ENCODE measurements around the gene MARK2. TPM values are rescaled to one million over a fixed set of nuclear protein-coding genes. Genes with fewer than 3 reads are reported as not detected.

Gene MARK2
- total RNA-seq, 3 donors from 2014 or later, result 12.6 to 34.0 (median 22.3) TPM

DNA sequence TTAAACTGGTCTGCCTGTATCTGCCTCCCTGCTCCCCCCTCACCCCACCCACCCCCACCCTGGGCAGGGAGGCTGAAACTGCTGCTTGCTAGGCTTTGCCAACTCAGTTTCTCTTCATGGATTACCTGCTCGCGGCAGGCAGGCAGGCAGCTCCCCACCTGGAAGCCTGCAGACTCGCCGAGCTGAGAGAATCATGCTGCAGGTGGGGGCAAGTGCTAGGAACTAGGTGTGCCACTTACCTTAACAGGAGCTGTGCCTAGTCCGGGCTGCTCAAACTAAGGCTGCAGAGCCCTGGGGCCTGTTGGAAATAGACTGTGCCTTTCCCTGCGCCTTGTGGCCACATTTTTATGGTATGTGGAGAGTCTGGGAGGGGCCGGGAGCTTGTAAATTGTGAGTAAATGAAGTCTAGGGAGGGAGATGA is 30.3 kb downstream of the MARK2 start:
- intact Hi-C loops (cut with DNase I; ENCODE audit: low total_unique reads), result no loop called here
- TF ChIP-seq POLR2AphosphoS5 (IDR thresholded peaks at IDR 0.05), result no peak
- no peak for TF ChIP-seq POLR2A (IDR thresholded peaks at IDR 0.05)
- TF ChIP-seq, protein P1, sequence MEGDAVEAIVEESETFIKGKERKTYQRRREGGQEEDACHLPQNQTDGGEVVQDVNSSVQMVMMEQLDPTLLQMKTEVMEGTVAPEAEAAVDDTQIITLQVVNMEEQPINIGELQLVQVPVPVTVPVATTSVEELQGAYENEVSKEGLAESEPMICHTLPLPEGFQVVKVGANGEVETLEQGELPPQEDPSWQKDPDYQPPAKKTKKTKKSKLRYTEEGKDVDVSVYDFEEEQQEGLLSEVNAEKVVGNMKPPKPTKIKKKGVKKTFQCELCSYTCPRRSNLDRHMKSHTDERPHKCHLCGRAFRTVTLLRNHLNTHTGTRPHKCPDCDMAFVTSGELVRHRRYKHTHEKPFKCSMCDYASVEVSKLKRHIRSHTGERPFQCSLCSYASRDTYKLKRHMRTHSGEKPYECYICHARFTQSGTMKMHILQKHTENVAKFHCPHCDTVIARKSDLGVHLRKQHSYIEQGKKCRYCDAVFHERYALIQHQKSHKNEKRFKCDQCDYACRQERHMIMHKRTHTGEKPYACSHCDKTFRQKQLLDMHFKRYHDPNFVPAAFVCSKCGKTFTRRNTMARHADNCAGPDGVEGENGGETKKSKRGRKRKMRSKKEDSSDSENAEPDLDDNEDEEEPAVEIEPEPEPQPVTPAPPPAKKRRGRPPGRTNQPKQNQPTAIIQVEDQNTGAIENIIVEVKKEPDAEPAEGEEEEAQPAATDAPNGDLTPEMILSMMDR (IDR thresholded peaks at IDR 0.05), result no peak
- Histone ChIP-seq H3K9me3 (no peaks in the 10 kb centered on the region), H3K36me3 (no peaks in the 10 kb centered on the region), H3K4me3 (no peak overlapping the region), H3K27me3 (no peaks in the 10 kb centered on the region), H3K27ac (peak overlapping the region; percentile 74 to 75), H3K4me1 (peaks cover 15 to 48% of the 10 kb centered on the region in 2 donors)
- DNase-seq (ENCODE audit: low spot score in 2 of 2), result no peak

DNA sequence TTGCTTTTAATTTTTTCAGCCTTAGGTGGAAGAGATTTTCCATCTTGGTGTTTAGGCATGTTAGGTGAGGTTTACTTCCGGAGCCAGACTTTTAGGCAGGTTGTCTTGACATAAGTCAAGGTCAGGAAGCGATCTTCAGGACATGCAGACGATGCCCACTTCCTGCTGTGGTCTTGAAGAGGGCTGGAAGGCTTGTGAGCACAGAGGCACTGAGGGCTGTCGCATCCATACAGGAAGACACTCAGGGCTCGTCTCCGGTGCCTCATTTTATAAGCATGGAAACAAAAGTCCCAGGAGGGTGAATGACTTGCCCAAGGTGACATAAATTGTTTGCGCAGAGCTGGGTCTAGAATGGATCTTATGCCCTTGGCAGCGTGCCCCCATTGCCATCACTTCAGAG is 30.8 kb downstream of the MARK2 start:
- H3K36me3 ChIP-seq, result no peaks in the 10 kb centered on the region
- H3K27ac ChIP-seq, result peak overlapping the region; percentile 74 to 75
- TF ChIP-seq POLR2AphosphoS5 (IDR thresholded peaks at IDR 0.05) (no peak), POLR2A (IDR thresholded peaks at IDR 0.05) (no peak)
- TF ChIP-seq, protein P1 (IDR thresholded peaks at IDR 0.05), result no peak
- no peaks in the 10 kb centered on the region for H3K9me3 ChIP-seq
- no peak overlapping the region for H3K4me3 ChIP-seq
- H3K27me3 ChIP-seq, result no peaks in the 10 kb centered on the region
- peaks cover 15 to 53% of the 10 kb centered on the region in 2 donors for H3K4me1 ChIP-seq
- intact Hi-C loops (cut with DNase I; ENCODE audit: low total_unique reads), result no loop called here
- DNase-seq (ENCODE audit: low spot score in 2 of 2), result no peak

DNA sequence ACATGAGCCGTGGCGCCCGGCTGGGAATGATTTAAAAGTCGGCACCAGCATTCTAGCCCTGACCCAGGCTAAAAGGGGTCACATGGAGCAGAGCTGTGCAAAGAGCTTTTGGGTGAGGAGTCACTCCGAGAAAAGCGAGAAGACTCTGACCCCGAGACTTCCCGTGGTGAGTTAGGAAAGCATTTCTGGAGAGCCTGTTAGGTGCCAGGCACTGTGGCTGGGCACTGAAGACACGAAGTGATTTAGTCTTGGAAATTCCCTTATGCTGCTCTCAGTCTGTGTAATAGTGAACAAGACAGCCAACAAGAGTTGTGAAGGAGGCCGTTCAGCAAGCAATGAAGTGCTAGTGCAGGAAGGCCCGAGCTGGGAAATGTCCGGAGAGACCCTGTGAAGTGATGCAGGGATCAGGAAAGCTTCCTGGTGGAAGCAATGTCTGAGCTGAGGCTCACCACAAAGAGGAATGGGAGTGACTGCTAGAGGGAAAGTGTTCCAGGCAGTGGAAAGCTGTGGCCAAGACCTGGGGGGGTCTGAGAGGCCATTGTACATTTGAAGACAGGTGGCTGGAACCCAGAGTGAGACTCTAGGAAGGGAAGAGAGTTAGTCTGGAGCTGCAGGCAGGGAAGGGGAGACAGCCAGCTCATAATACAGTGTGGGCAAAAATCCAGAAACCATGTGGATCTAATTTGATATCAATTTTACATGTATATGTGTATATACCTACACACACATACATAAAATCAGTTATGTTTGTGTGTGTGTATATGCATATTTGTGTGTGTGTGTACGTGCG is 31.6 kb downstream of the MARK2 start:
- H3K36me3 ChIP-seq, result no peaks in the 10 kb centered on the region

DNA sequence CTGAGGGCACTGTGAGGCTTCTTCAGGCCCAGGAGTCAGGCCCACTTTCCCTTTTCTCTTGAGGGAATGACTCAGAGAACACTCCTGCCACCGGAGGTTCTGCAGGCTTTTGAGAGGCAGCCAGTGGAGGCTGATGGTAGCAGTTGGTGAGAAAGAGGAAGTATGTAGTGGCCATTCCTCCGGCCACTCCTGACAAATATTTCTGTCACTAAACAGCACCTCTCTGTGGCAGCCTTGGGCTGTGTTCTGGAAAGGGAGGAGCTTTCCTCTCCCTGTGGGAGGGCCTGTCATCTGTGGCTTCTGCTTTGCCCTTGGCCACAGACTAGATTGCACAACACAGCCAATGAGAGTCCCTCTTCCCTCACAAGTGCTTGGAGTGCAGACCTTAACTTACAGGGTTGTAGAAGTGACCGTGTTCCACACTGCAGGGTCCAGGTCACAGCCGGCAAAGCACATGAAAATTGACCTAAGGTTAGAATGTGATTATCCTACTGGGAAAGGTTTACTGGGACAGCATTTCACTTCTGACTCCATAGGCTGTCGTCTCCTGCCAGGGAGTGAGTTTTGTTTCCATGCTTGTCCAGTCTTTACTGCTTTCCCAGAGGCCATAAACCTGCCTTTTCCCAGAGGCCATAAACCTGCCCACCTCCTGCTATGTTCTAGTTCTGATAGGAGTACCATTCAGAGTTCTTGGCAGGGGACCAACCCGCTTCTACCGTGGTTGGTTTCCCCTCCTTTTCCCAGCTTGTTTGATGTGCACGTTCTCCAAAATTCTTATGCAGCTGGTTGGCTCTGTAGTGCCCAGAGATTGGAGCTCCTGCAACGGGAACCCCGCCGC is 33.3 kb downstream of the MARK2 start:
- Histone ChIP-seq H3K27ac (peak overlapping the region; percentile 66 to 80), H3K4me1 (peaks cover 15 to 54% of the 10 kb centered on the region in 2 donors), H3K36me3 (no peaks in the 10 kb centered on the region), H3K9me3 (no peaks in the 10 kb centered on the region), H3K4me3 (peak overlapping the region in 1 of 3 donors; percentile 47), H3K27me3 (no peaks in the 10 kb centered on the region)
- TF ChIP-seq, protein P1 (IDR thresholded peaks at IDR 0.05), result peak; percentile 15 to 50 (median 39)
- TF ChIP-seq POLR2A (IDR thresholded peaks at IDR 0.05), result no peak
- TF ChIP-seq POLR2AphosphoS5 (IDR thresholded peaks at IDR 0.05), result peak; percentile 72 to 79 (median 74)
- peak; percentile 77 to 92 for DNase-seq (ENCODE audit: low spot score in 2 of 2)
- intact Hi-C loops (cut with DNase I; ENCODE audit: low total_unique reads), result no loop called here

More for the DNA sequence above, 31.6 kb downstream of the MARK2 start:
- no peaks in the 10 kb centered on the region for H3K27me3 ChIP-seq
- DNase-seq (ENCODE audit: low spot score in 2 of 2), result no peak
- H3K9me3 ChIP-seq, result no peaks in the 10 kb centered on the region
- no peak overlapping the region for H3K4me3 ChIP-seq
- TF ChIP-seq POLR2A (IDR thresholded peaks at IDR 0.05) (no peak), POLR2AphosphoS5 (IDR thresholded peaks at IDR 0.05) (no peak)
- TF ChIP-seq, protein P1 (IDR thresholded peaks at IDR 0.05), result no peak
- peak overlapping the region; percentile 74 to 75 for H3K27ac ChIP-seq
- intact Hi-C loops (cut with DNase I; ENCODE audit: low total_unique reads), result no loop called here
- peaks cover 15 to 54% of the 10 kb centered on the region in 2 donors for H3K4me1 ChIP-seq
